Panc1 (cell line): ENCODE data around the gene RMI1. TPM values are rescaled to one million over a fixed set of nuclear protein-coding genes. Genes with fewer than 3 reads are reported as not detected.

Source experiments
- ATAC-seq: fragments of 200-7000 bp; cut with Tn5 transposase; 2 replicates; pipeline ENCODE4 v1.9.1; 2020; ENCODE audit warnings: mild to moderate bottlenecking, moderate library complexity
- BruUV-seq: library from RNA; stranded (reverse); fragments of 400-500 nt; replicated peaks from 2 replicates; lab custom pipeline; 2021; lab: Mats Ljungman, UMichigan
- CTCF ChIA-PET: fragments of 300-600 bp; sonication (Branson Sonifier 250); formaldehyde crosslinking; loops from one replicate; lab custom pipeline; 2022; ENCODE audit warnings: antibody characterized with exemption; lab: Charles Lee
- POLR2A ChIA-PET: fragments of 300-600 bp; sonication (Branson Sonifier 250); formaldehyde crosslinking; loops from one replicate; lab custom pipeline; 2022; ENCODE audit warnings: antibody characterized with exemption; lab: Charles Lee
- DNase-seq: peaks from one replicate; pipeline ENCODE4 v3.0.0-alpha.2; 2010; ENCODE audit warnings: low read depth, low spot score
- H3K27ac ChIP-seq: 2 replicates; pipeline ENCODE4 v1.5.1; 2011; ENCODE audit warnings: mild to moderate bottlenecking, low read length, inconsistent platforms
- H3K27me3 ChIP-seq: fragments of 200-500 bp; sonication (Bioruptor generic); 2 replicates; pipeline ENCODE4 v1.6.0; 2014; ENCODE audit warnings: low read length, inconsistent platforms; ENCODE audit not compliant: control insufficient read depth, insufficient read depth
- H3K36me3 ChIP-seq: fragments of 200-500 bp; sonication (Bioruptor generic); 2 replicates; pipeline ENCODE4 v1.5.1; 2014; ENCODE audit warnings: inconsistent platforms, mild to moderate bottlenecking, low read length, moderate library complexity; ENCODE audit not compliant: control insufficient read depth, insufficient read depth
- H3K4me1 ChIP-seq: 2 replicates; pipeline ENCODE4 v1.5.1; 2011; ENCODE audit warnings: inconsistent platforms, mild to moderate bottlenecking, low read length, moderate library complexity; ENCODE audit not compliant: control insufficient read depth, insufficient read depth
- H3K4me3 ChIP-seq, 2 experiments: 2 replicates each; pipeline ENCODE4 v1.5.1; 2011 to 2012; ENCODE audit warnings: low read depth in 2 of 2, low read length in 2 of 2, mild to moderate bottlenecking in 2 of 2, inconsistent platforms in 1 of 2, moderate library complexity in 1 of 2
- H3K9me3 ChIP-seq: fragments of 200-500 bp; sonication (Bioruptor generic); 2 replicates; pipeline ENCODE4 v1.5.1; 2014; ENCODE audit warnings: low read depth, mild to moderate bottlenecking, inconsistent platforms, low read length, moderate library complexity; ENCODE audit not compliant: control insufficient read depth, insufficient read depth
- CTCF ChIP-seq: fragments of 450-650 bp; IDR thresholded peaks from 2 replicates; pipeline ENCODE4 v1.5.1; 2017; ENCODE audit warnings: mild to moderate bottlenecking
- POLR2AphosphoS5 ChIP-seq: IDR thresholded peaks from 2 replicates; pipeline ENCODE4 v1.6.1; 2012; ENCODE audit warnings: mild to moderate bottlenecking, low read depth, low read length, moderate library complexity
- REST ChIP-seq, 2 experiments: IDR thresholded peaks; 2 replicates each; pipeline ENCODE4 v1.6.1; 2011 to 2012; ENCODE audit warnings: low read depth in 2 of 2, control low read depth in 1 of 2, low read length in 1 of 2, mild to moderate bottlenecking in 1 of 2, moderate library complexity in 1 of 2; ENCODE audit not compliant: insufficient read depth in 1 of 2
- SIN3A ChIP-seq: IDR thresholded peaks from 2 replicates; pipeline ENCODE4 v1.6.1; 2012; ENCODE audit warnings: low read depth, mild to moderate bottlenecking, low read length, moderate library complexity, borderline replicate concordance; ENCODE audit not compliant: insufficient read depth
- TCF7L2 ChIP-seq: IDR thresholded peaks from 2 replicates; pipeline ENCODE4 v1.6.1; 2011; ENCODE audit warnings: mild to moderate bottlenecking, low read depth, low read length, inconsistent platforms
- in situ Hi-C: cut with HindIII; loops from 2 replicates; pipeline ENCODE4 v1.10.0; 2016; ENCODE audit warnings: low sequenced_read_pairs, low pct_unique_long_range_greater_than_20kb
- intact Hi-C: fragments of 100-400 bp; cut with micrococcal nuclease; formaldehyde crosslinking; loops from one replicate; pipeline ENCODE4 v1.10.0; 2022; ENCODE audit not compliant: unreplicated experiment
- total RNA-seq: library from RNA; stranded (reverse); gene quantifications from one replicate; pipeline ENCODE4 v1.2.1, GENCODE V29; 2021; ENCODE audit not compliant: unreplicated experiment

Gene RMI1
- total RNA-seq, 1 experiment from 2014 or later: 14.6 TPM

GRCh38 chr9:83964973-83965349 lies 15.6 kb upstream of the RMI1 start:
- Histone ChIP-seq H3K36me3 (peaks cover 13% of the 10 kb centered on the region), H3K4me1 (no peaks in the 10 kb centered on the region), H3K9me3 (no peaks in the 10 kb centered on the region), H3K27ac (peak overlapping the region; percentile 69; the same call in 1 of the 2 replicates), H3K4me3 (no peak overlapping the region), H3K27me3 (no peaks in the 10 kb centered on the region)
- no TSS peak for BruUV-seq
- ATAC-seq (peak; percentile 57), DNase-seq (no peak)
- POLR2A ChIA-PET: no interaction called here
- CTCF ChIA-PET: no interaction called here
- in situ Hi-C loops (no loop called here), intact Hi-C loops (no loop called here)
- TF ChIP-seq TCF7L2: no peak
- no peak for TF ChIP-seq REST (IDR thresholded peaks at IDR 0.05; ENCODE audit: insufficient read depth in 1 of 2, low read depth in 2 of 2, low read length in 1 of 2)
- TF ChIP-seq POLR2AphosphoS5: 0 out of 2 replicates have a peak, but pooled peaks have one; percentile 49

- H3K27ac ChIP-seq: peak overlapping the region; percentile 69; the same call in 1 of the 2 replicates
Observed at GRCh38 chr9:83965350-83966208, 15.0 kb upstream of the RMI1 start.

GRCh38 chr9:83966209-83966582 lies 14.4 kb upstream of the RMI1 start:
- Histone ChIP-seq H3K4me1 (no peaks in the 10 kb centered on the region), H3K4me3 (no peak overlapping the region), H3K9me3 (no peaks in the 10 kb centered on the region), H3K36me3 (peaks cover 20% of the 10 kb centered on the region), H3K27ac (no peak overlapping the region), H3K27me3 (no peaks in the 10 kb centered on the region)
- peak; percentile 8; the same call in 1 of the 2 replicates for ATAC-seq
- in situ Hi-C loops: no loop called here
- CTCF ChIA-PET: no interaction called here
- POLR2A ChIA-PET: no interaction called here
- intact Hi-C loops: no loop called here
- no TSS peak for BruUV-seq
- no peak for DNase-seq
- TF ChIP-seq POLR2AphosphoS5 (no peak), REST (IDR thresholded peaks at IDR 0.05; ENCODE audit: insufficient read depth in 1 of 2, low read depth in 2 of 2, low read length in 1 of 2) (no peak), CTCF (no peak), SIN3A (no peak), TCF7L2 (no peak)

More at GRCh38 chr9:83965350-83966208, 15.0 kb upstream of the RMI1 start:
- BruUV-seq: no TSS peak
- in situ Hi-C loops: no loop called here
- ATAC-seq (peak; percentile 64), DNase-seq (no peak)
- no peaks in the 10 kb centered on the region for H3K27me3 ChIP-seq
- no peak for TF ChIP-seq TCF7L2
- TF ChIP-seq POLR2AphosphoS5: peak; percentile 20; the same call in 1 of the 2 replicates
- intact Hi-C loops: no loop called here
- H3K36me3 ChIP-seq: peaks cover 18% of the 10 kb centered on the region
- CTCF ChIA-PET: no interaction called here
- H3K4me1 ChIP-seq: no peaks in the 10 kb centered on the region
- POLR2A ChIA-PET: no interaction called here
- H3K9me3 ChIP-seq: no peaks in the 10 kb centered on the region
- H3K4me3 ChIP-seq: no peak overlapping the region
